Spleen (tissue), 7 donors: ENCODE results near the gene SOD2.

Experiments used
- CTCF ChIP-seq, 11 experiments: fragments of 200-600 bp in 7 of 11; fragments of 450-650 bp in 4 of 11; sonication (generic) in 4 of 11; IDR thresholded peaks in 8 of 11; conservative IDR thresholded peaks in 3 of 11; 1 replicate in 7 of 11; 2 replicates in 4 of 11; pipeline versions ENCODE4 v1.4.0 to v1.8.0; 2016 to 2021; ENCODE audit warnings: antibody characterized with exemption in 11 of 11, inconsistent platforms in 4 of 11, mild to moderate bottlenecking in 1 of 11
- POLR2AphosphoS5 ChIP-seq, 3 donors: sonication (generic); formaldehyde crosslinking; IDR thresholded peaks; one replicate each; pipeline ENCODE4 v1.5.1; 2017; ENCODE audit warnings: antibody characterized with exemption in 3 of 3
- donor health status: DM: no; HTN: no; CAD: no; lungs with moderate emphysema.
- donor health status: DM: no; HTN: no; CAD: no.
- donor health status: DM: no; HTN: no; CAD: no.

GRCh38 chr6:159665868-159666635 lies 27.0 kb downstream of the SOD2 start:
- TF ChIP-seq CTCF (IDR thresholded peaks at IDR 0.05 in 8 of 11, conservative IDR thresholded peaks at IDR 0.05 in 3 of 11) (no peak), POLR2AphosphoS5 (IDR thresholded peaks at IDR 0.05) (no peak)
